Caki2 (cell line): ENCODE measurements around the gene MBD3L2. TPM values are rescaled to one million over a fixed set of nuclear protein-coding genes. Genes with fewer than 3 reads are reported as not detected.
A peak's percentile ranks its signal among the peaks of the same experiment; 100 is the strongest.
"Not testable (repeated sequence)": the region's sequence is repeated elsewhere in the genome, so short reads cannot be mapped to it uniquely, and the experiment has no call there.

Source experiments
- DNase-seq: peaks from one replicate; pipeline ENCODE4 v3.0.0-alpha.2; 2015; ENCODE audit warnings: low read depth
- in situ Hi-C: cut with HindIII; loops from 2 replicates; pipeline ENCODE4 v1.10.0; 2016; ENCODE audit warnings: low sequenced_read_pairs, low pct_unique_long_range_greater_than_20kb, mixed read lengths
- total RNA-seq: library from RNA; depleted of rRNA; stranded (reverse); fragments of >200 nt; shearing (Covaris generic); gene quantifications from 2 replicates; pipeline ENCODE4 v1.2.3, GENCODE V29; 2014; ENCODE audit warnings: low replicate concordance; rRNA removed

MBD3L2 gene
- total RNA-seq, result not detected in 2 replicates

GRCh38 chr19:7049021-7049420 lies at the start of gene MBD3L2:
TSS of gene MBD3L2 (plus strand) at chr19:7049321. CDS start at chr19:7049374, 53 bp downstream.
- in situ Hi-C loops, DNase-seq: not testable (repeated sequence)

- in situ Hi-C loops, result no loop called here
- DNase-seq, result no peak
Observed at GRCh38 chr19:6999933-7000332, 49.2 kb upstream of the MBD3L2 start.

- no peak for DNase-seq
- in situ Hi-C loops, result no loop called here
Observed at GRCh38 chr19:7000333-7000732, 48.8 kb upstream of the MBD3L2 start.

DNA sequence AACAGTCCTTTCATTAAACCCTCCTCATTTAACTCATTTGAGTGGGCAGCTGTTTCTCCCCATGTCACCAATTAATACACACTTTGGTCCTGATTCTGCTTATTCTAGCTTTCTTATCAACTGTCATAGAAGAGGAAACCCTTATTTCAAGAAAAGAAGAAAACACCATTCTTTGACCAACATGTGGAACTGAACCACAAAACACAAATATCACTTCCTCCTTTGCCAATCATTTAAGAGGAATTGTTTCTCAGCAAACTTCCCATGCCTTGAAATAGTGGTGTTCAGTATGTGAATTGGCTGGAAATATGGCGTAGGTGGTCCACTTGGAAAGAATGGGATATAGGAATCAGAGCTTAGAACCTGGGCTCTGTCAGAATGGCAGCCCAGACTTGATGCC lies 48.3 kb upstream of the MBD3L2 start:
- in situ Hi-C loops, result no loop called here
- no peak for DNase-seq

DNA sequence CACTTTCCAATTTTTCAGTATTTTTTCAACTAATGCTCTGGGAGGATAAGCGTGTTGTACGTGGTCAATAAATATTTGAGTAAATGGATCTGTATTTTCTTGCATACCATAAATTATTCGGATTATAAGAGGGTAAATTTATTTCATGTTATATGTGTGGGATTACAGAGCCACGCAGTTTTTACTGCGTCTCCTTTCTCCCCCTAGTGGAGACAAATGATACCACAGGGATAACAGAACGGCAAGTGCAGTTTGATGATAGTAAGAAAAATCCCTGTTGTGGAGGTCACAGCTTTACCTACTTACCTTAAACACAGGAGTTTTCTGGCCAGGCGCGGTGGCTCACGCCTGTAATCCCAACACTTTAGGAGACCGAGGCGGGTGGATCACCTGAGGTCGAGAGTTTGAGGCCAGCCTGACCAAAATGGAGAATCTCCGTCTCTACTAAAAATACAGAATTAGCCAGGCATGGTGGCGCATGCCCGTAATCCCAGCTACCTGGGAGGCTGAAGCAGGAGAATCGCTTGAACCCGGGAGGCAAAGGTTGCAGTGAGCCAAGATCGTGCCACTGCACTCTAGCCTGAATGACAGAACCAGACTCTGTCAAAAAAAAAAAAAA lies 44.7 kb upstream of the MBD3L2 start:
- in situ Hi-C loops, result no loop called here
- DNase-seq, result peak; percentile 24

DNA sequence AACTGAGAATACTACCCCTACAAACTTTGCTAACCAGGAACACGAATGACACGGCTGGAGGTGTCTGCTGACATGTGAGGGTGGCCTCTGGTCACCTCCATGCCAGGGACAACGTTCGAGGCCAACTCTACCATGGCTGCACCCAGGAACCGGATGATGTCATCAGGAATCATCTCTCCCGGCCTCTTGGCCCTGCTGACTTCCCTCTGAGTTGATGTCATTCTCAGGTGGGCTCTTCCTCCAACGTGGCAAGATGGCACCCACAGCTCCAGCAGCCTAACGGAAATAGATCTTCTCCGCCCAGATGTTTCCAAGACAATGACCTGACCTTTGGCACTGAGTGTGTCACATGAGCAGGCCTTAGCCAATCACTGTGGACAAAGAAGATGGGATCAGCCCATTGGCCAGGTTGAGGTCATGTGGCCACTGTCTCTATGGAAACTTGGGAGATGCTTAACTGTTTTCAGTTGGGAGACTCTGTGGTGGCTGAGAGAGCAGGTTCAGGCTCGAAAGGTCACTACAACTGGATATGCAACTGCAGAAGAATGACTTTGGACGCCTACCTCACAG lies 42.9 kb upstream of the MBD3L2 start:
- DNase-seq, result no peak

GRCh38 chr19:7007859-7008258 lies 41.3 kb upstream of the MBD3L2 start:
- no peak for DNase-seq
- in situ Hi-C loops, result no loop called here

More for the DNA sequence above, 42.9 kb upstream of the MBD3L2 start:
- in situ Hi-C loops, result no loop called here

DNA sequence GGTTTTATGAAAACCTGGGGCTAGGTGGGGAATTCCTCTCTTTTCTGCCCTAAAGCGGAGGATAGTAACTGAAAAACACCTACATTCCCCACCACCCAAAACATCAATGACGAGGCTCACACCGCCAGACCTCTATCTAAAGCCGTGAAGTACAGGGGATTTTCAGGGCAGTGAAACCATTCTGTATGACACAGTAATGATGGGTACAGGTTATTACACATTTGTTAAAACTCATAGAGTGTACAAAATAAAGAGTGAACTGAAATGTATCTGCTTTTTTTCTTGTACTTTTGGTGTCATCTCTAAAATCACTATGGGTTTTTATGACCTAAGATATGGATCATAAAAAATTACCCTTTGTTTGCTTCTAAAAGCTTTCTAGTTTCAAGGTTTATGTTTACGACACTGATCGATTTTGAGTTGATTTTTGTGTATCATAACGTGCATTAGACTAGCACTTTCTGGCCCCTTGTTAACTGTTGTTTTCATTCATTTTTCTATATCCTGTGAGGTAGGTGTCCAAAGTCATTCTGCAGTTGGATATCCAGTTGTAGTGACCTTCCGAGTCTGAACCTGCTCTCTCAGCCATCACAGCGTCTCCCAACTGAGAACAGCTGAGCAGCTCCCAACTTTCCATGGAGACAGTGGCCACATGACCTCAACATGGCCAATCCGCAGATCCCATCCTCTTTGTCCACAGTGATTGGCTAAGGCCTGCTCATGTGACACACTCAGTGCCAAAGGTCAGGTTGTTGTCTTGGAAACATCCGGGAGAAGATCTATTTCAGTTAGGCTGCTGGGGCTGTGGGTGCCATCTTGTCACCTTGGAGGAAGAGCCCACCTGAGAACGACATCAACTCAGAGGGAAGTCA lies 38.2 kb upstream of the MBD3L2 start:
- in situ Hi-C loops, result no loop called here
- no peak for DNase-seq

- peak; percentile 43 for DNase-seq
- in situ Hi-C loops, result no loop called here
Observed at GRCh38 chr19:7013678-7014077, 35.4 kb upstream of the MBD3L2 start.

GRCh38 chr19:7018828-7019227 lies 30.3 kb upstream of the MBD3L2 start:
- DNase-seq, result no peak
- in situ Hi-C loops, result no loop called here

GRCh38 chr19:7021331-7021730 lies 27.8 kb upstream of the MBD3L2 start, which contains the start of gene MBD3L2B:
TSS of gene MBD3L2B (minus strand) at chr19:7021431. CDS start at chr19:7021397, 34 bp downstream.
- in situ Hi-C loops, result not testable (repeated sequence)

DNA sequence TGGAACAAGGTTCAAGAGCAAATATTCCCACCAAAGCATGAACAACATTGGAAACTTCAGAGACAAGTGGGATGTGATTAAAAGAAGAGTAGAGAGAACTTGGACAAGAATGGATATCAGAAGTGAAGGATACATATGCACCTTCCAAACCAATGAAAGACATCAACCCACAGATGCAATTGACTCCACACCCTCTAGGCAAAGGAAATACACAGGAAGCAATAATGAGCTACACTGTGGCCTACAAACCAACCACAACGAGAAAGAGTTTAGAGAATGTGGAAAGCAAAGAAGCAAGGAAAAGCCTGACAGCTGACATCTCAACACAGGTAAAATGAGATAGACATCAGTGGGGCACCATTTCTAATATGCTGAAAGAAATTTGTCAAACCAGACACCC lies 20.3 kb upstream of the MBD3L2 start:
- DNase-seq, in situ Hi-C loops: not testable (repeated sequence)

More at GRCh38 chr19:7021331-7021730, 27.8 kb upstream of the MBD3L2 start, which contains the start of gene MBD3L2B:
- not testable (repeated sequence) for DNase-seq

- DNase-seq, in situ Hi-C loops: not testable (repeated sequence)
Observed at GRCh38 chr19:7030278-7030677, 18.8 kb upstream of the MBD3L2 start, which contains the start of gene MBD3L5. TSS of gene MBD3L5 (plus strand) at chr19:7030578. CDS start at chr19:7030612, 34 bp downstream.

GRCh38 chr19:7040079-7040478 lies 9.0 kb upstream of the MBD3L2 start, which contains the start of gene MBD3L4:
TSS of gene MBD3L4 (minus strand) at chr19:7040179. CDS start at chr19:7040144, 35 bp downstream.
- DNase-seq, in situ Hi-C loops: not testable (repeated sequence)

- in situ Hi-C loops, DNase-seq: not testable (repeated sequence)
Observed at GRCh38 chr19:7041563-7041962, 7.6 kb upstream of the MBD3L2 start.

DNA sequence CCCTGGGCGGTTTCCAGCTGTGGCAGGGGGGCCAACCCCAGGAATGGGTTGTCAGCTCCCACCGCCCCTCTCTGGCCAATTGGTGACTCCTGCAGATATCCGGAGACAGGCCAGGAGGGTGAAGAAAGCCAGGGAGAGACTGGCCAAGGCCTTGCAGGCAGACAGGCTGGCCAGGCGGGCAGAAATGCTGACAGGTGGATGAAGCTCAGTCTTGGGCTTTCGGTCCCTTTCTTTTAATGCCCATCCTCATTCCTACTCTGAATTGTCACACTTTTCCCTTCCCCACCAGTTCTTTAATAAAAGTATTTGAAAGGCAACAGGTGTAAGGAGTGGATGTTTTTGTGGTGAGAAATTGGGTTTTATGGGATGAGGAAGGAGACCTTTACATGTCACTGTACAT lies 2.3 kb downstream of the MBD3L2 start:
- DNase-seq, in situ Hi-C loops: not testable (repeated sequence)

- DNase-seq, in situ Hi-C loops: not testable (repeated sequence)
Observed at GRCh38 chr19:7052896-7053295, 3.8 kb downstream of the MBD3L2 start.

DNA sequence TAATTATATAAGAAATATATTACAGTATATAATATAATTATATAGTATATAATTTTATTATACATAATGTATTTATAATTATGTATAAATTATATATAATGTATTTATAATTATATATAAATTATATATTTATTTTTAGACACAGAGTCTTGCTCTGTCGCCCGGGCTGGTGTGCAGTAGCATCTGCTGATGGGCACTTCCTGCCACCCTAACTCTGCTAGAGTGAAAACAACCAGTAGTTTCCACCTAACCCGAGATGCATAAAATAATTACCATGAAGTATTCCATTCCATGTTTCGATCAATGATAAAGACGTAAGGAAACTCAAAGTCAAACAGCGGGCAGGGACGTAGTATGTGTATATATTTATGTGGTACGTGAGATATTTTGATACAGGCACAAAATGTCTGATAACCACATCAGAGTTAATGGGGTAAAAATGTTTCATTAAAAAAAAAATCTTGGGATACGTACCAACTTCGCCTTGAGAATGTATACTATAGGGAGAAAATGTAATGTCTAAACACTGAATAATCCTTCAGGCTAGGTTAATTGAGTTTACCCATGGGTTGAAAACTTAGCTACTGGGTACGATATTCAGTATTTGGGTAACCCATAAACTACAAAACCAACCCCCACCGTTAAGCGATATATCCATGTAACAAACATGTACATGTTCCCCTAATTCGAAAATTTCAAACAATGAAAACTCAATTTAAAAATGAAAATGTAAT lies 5.7 kb downstream of the MBD3L2 start:
- DNase-seq, in situ Hi-C loops: not testable (repeated sequence)
